HG03378 (cell line): ENCODE data around the gene MOV10.

Experiments
- ATAC-seq: cut with Tn5 transposase; IDR thresholded peaks from one replicate; pipeline ENCODE4 v1.9.1; 2021; ENCODE audit warnings: mild to moderate bottlenecking, moderate library complexity; ENCODE audit not compliant: unreplicated experiment

Gene MOV10

GRCh38 chr1:112698366-112699310 is 24.2 kb downstream of the MOV10 start:
- ATAC-seq, result no peak

DNA sequence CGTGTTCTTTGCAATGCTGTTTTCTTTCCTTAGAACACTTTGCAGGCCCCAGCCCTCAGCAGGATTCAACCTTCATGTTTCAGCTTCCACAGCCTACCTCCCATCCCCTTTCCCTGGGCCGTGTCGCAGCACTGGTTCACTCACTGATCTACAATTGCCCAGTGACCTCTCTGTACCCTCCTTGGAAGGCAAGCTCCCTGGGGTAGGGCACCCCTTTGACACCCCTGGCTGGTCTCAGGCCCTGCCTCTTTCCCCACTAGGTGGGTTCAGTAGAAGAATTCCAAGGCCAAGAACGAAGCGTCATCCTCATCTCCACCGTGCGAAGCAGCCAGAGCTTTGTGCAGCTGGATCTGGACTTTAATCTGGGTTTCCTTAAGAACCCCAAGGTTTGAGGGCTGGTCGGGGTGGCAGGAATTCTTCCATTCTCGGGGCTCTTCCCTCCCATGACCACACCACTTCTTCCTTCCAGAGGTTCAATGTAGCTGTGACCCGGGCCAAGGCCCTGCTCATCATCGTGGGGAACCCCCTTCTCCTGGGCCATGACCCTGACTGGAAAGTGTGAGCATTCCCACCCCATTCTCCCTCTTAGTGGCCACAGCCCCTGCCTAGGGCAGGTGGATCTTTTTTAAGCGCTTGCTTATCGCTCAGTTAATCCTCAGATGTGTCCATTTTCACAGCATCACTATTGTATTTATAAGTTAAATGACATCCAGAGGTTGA is 25.1 kb downstream of the MOV10 start:
- no peak for ATAC-seq

- ATAC-seq, result peak; percentile 59
Measured at GRCh38 chr1:112700290-112701226, 26.1 kb downstream of the MOV10 start.

- ATAC-seq, result no peak
Measured at GRCh38 chr1:112701227-112702066, 27.0 kb downstream of the MOV10 start.

GRCh38 chr1:112702067-112702395 is 27.6 kb downstream of the MOV10 start:
- ATAC-seq, result no peak

DNA sequence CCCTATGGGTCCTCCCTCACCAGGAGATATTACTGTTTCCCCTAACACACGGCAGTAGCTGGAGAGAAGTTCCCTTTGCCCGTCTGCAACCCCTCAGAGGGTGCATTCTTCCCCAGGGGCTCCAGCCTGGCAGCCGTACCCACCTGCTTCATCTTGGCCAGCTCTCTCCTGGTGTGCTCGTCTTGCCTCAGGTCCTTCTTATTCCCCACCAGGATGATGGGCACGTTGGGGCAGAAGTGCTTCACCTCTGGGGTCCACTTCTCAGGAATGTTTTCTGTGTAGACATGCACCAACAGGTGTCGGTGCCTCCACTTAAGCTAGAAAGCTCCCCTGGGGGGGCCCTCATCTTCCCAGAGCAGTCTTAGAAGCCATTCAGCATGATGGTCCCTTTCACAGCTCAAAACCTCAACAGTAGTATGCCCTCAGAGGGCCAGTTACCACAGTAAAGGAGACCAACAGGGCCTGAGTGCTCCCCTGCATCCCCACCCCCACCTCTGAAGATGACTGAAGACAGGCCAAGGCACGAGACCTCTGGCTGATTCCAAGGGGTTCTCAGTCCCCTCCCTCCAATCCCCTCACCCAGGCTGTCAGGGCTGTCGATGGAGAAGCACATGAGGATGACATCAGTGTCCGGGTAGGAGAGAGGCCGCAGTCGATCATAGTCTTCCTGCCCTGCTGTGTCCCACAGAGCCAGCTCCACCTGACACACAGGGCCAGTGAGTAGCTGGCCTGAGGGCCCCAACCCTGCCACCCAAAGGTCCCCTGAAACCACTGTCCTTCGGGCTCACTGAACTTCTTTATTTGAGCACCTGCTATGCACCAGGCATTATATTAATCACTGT is 28.2 kb downstream of the MOV10 start:
- ATAC-seq, result no peak

DNA sequence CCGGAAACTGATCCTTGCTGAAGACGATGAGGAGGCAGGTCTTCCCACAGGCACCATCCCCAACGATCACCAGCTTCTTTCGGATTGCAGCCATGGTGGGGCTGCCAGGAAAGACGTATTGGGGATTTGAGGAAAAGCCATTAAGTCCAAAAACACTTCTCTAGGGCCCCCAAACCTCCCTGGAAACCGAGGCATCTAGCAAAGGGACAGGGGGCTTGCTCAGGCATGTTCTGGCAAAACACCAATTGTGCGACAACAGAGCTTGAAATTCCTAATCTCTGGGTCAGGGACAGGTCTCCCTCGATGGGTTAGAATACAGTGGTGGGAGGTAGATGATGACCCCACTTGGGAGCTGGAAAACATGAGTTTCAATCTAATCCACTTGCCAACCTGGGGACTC is 29.2 kb downstream of the MOV10 start:
- no peak for ATAC-seq

DNA sequence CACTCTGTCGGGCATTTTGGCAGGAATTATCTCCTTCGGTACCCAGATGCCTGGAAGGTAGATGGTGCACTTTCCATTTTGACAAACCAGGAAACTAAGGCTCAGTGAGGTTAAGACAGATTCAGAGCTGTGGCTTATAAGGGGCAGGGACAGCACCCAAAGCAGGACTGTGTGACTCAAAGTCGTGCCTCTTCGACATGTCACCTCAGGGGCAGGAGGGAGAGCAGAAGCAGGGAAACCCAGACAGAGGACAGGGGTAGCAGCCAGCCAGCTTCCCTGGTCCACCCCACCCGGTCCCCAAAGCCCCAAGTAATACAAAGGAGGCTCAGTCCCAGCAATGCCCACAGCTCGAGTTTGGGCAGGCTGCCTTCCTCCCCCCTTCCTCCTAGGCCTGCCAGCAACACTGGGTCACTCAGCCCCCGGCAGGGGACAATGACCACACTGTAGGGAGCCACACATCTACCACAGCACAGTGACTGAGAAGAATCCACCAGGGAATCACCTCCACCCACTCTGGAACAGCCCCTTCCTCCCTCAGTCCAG is 30.0 kb downstream of the MOV10 start:
- no peak for ATAC-seq

DNA sequence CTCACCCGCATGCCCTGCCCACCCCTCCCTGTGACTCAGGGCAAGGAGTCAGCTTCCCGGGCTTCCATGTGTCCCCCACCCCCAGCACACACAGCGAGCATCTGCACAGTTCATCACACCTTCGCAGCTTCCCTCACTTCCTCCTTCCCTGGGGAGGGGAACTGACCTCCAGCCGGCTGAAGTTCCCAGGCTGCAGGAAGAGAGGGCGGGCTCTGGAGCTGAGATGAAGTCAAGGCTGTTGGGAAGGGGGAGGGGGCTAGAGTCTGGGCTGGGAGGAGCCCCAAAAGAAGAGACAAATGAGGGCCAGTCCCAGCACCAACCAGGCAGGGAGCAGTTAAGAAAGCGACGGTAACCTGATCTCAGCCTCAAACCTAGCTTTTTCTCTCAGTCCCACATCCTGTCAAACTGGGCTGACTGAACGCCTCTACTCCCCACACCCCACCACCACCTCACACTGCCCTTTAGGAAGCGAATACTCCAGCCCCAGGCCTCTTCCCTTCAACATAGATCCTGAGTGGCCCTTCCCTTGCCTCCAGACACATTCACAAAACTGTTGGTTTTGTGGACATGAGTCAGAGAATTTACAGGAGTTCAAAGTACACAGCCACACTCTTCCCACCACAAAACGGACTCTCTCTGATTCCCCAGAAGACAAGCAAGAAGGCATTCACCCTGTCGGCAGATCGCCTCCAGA is 30.6 kb downstream of the MOV10 start:
- ATAC-seq, result peak; percentile 42

DNA sequence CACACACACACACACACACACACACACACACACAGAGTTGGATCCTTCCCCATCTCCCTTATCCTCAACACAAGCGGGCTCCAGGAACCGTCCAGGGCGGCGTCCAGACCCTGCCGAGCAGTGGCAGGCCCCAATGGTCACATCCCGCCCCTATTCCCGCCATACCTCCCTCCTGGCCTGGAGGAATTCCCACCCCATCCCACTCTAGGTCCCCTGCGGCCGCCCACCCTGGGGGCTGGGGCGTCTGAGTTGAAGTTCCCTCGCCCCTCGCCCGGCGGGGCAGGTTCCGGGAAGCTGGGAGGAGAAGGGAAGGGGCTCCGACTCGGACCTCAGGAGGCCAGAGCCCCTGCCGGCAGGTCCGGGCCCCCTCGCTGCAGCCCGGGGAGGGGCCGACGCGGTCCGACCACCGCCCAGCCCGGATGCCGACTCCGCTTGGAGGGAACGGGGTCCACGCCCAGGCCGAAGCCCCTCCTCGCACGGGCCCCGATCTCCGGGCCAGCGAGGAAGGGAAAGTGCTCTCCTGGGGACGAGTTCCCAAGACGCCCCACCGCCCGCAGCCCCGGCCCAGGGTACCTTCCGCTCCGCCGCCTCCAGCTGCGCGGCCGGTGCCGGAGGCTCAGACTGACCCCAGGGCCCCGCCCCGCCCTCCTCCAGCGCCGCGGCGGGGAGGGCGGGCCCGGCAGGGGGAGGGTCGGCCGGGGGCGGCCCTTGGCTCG is 32.2 kb downstream of the MOV10 start, which contains the start of gene RHOC:
RHOC (minus strand) TSS at position 623 of the 716 bp plus-strand sequence. CDS start 3,328 bp downstream, outside the sequence.
- peak; percentile 40 for ATAC-seq

DNA sequence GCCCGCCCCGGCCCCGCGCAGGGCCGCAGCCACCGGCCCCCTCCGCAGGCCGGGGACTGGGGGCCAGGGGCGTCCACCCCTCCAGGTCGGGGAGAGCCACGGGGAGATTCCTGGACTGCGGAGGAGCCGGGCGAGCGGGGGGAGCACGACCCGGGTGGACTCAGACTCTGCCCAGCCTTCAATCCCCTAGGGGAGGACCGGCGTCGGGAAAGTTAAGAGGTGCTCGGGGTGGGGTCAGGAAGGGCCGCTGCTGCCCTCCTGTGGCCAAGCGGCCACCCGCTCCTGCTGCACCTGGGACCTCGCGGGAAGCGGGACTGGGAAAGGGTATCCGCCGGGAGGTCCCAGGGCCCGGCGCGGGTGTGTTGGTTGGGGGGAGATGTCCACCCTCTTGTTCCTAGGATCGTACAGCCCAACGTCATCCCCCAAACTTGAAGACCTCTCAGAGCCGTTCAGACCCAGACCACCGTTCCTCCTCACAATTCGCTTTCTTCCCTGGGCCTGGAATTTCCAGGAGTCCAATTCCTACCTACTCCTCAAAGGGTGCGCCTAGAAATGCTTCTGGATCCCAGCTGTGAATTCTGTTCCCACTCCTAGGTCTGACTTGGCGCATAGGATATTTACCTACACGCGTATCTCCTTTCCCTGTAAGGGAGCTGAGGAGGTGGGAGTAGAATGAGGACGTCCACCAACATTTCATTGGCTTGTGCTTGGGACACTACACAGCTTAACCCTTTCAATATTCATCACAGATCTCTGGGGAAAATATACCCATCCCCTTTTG is 33.0 kb downstream of the MOV10 start:
- peak; percentile 53 for ATAC-seq

DNA sequence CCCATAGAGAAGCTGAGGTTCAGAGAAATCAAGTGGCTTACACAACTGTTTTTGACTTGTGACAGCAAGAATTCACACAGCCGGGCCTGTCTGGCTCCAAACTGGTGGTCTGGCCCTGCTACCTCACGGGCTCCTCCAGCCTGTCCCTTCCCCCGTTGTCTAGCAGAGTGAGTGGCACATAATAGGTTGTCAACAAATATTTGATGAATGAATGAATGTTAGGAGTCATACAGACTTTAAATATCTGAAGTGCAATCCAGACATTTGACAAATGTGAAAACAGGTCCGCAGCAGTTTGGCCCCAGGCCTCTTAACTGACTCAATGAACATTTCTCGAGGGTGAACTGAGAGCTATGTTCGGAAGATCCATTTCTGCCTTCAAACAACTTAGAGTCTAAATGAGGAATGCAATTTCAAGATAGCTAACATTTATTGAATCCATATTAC is 33.6 kb downstream of the MOV10 start:
- no peak for ATAC-seq

DNA sequence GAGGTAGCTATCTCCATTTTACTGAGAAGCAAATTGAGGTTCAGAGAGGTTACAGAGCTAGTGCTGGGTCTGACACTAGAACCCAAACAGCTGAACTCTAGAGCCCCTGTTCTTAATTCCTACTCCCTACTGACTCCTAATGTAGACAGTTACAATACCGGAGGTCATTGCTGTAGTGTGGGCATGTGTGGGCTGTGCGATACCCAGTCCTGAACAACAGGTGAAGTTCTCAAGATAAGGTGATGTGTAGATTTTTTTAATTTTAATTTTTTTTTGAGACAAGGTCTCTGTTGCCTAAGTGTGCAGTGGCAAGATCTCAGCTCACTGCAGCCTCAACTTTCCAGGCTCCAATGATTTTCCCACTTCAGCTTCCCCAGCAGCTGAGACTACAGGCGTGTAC is 34.0 kb downstream of the MOV10 start:
- no peak for ATAC-seq

GRCh38 chr1:112710159-112710558 is 35.7 kb downstream of the MOV10 start:
- ATAC-seq, result no peak

GRCh38 chr1:112710586-112710985 is 36.1 kb downstream of the MOV10 start:
- ATAC-seq, result no peak

- ATAC-seq, result no peak
Measured at GRCh38 chr1:112711041-112711440, 36.6 kb downstream of the MOV10 start.

DNA sequence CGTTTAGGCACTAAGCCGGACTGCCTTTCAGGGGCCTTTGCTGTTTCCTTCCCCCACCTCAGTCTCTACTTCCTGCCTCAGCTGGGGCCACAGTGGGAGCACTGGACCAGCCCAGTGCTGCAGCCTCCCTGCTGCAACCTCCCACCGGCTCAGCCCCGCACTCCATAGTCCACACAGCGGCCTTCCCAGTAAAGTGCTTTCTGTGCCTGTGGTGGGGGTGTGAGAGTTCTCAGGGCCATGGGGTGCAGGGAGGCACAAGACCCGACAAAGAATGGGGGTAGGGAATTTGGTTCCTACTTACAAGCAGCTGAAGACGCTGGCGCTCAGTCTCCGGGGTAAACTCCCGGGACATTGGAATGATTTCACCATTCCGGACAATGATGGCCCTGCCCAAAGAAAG is 37.2 kb downstream of the MOV10 start:
- no peak for ATAC-seq
